B cell (primary cell): ENCODE measurements around the gene ABCD1. TPM values are rescaled to one million over a fixed set of nuclear protein-coding genes. Genes with fewer than 3 reads are reported as not detected.

ENCODE experiments used
- ATAC-seq: fragments of 200-7000 bp; cut with Tn5 transposase; one replicate; pipeline ENCODE4 v1.10.0; 2021; ENCODE audit warnings: low read depth, mild to moderate bottlenecking, moderate number of reproducible peaks, moderate library complexity
- CTCF ChIA-PET: fragments of 350-600 bp; sonication (Branson Sonifier 250); formaldehyde crosslinking; loops from one replicate; lab custom pipeline; 2021; ENCODE audit warnings: antibody characterized with exemption, inconsistent platforms; lab: Charles Lee
- POLR2A ChIA-PET: fragments of 350-600 bp; sonication (Branson Sonifier 250); formaldehyde crosslinking; loops from one replicate; lab custom pipeline; 2021; ENCODE audit warnings: antibody characterized with exemption; lab: Charles Lee
- DNase-seq: peaks from one replicate; pipeline ENCODE4 v3.0.0; 2013
- H2AFZ ChIP-seq: 2 replicates; pipeline ENCODE4 v1.6.1; 2012; ENCODE audit warnings: mild to moderate bottlenecking, low read depth, low read length; ENCODE audit not compliant: insufficient read depth, poor library complexity, severe bottlenecking
- H3K27ac ChIP-seq, 2 donors: 1 replicate in 1 of 2; 2 replicates in 1 of 2; pipeline ENCODE4 v1.5.1; 2012 to 2013; ENCODE audit warnings: low read length in 2 of 2, mild to moderate bottlenecking in 2 of 2, moderate library complexity in 1 of 2
- H3K27me3 ChIP-seq, 4 experiments: fragments of 200-600 bp in 1 of 4; sonication (generic) in 1 of 4; replicated peaks in 1 of 4; 1 replicate in 2 of 4; 2 replicates in 2 of 4; pipeline versions ENCODE4 v1.6.1 to v1.7.0; 2013 to 2016; ENCODE audit warnings: low read length in 3 of 4, mild to moderate bottlenecking in 2 of 4, mixed read lengths in 1 of 4, moderate library complexity in 1 of 4; ENCODE audit not compliant: insufficient read depth in 4 of 4, control insufficient read depth in 3 of 4; ENCODE audit errors: control extremely low read depth in 1 of 4
- H3K36me3 ChIP-seq, 2 experiments: replicated peaks in 1 of 2; 1 replicate in 1 of 2; 2 replicates in 1 of 2; pipeline versions ENCODE4 v1.6.1 to v1.7.1; 2013; ENCODE audit warnings: low read length in 1 of 2; ENCODE audit not compliant: insufficient read depth in 2 of 2, control insufficient read depth in 1 of 2; ENCODE audit errors: control extremely low read depth in 1 of 2, extremely low read depth in 1 of 2
- H3K4me1 ChIP-seq, 2 donors: fragments of 200-600 bp in 1 of 2; sonication (generic) in 1 of 2; 1 replicate in 1 of 2; 2 replicates in 1 of 2; pipeline versions ENCODE4 v1.5.1 to v1.6.1; 2013 to 2017; ENCODE audit warnings: low read length in 2 of 2; ENCODE audit not compliant: control insufficient read depth in 2 of 2, insufficient read depth in 2 of 2
- H3K4me2 ChIP-seq: replicated peaks from 2 replicates; pipeline ENCODE3; 2012; ENCODE audit warnings: mild to moderate bottlenecking, low read depth, low read length; ENCODE audit not compliant: poor library complexity, severe bottlenecking
- H3K4me3 ChIP-seq, 5 experiments: fragments of 200-600 bp in 1 of 5; sonication (generic) in 1 of 5; 1 replicate in 3 of 5; 2 replicates in 2 of 5; pipeline versions ENCODE4 v1.5.1 to v1.7.0; 2011 to 2016; ENCODE audit warnings: low read length in 4 of 5, mild to moderate bottlenecking in 4 of 5, low read depth in 2 of 5, control low read depth in 1 of 5, moderate library complexity in 1 of 5; ENCODE audit not compliant: insufficient read depth in 1 of 5; ENCODE audit errors: control extremely low read depth in 1 of 5, extremely low read depth in 1 of 5
- H3K79me2 ChIP-seq: fragments of 200-600 bp; sonication (generic); one replicate; pipeline ENCODE4 v1.6.0; 2016; ENCODE audit warnings: low read length; ENCODE audit not compliant: control insufficient read depth, insufficient read depth
- H3K9ac ChIP-seq: fragments of 200-600 bp; sonication (generic); 2 replicates; pipeline ENCODE4 v1.6.1; 2017; ENCODE audit warnings: mild to moderate bottlenecking, low read length, moderate library complexity
- H3K9me3 ChIP-seq, 3 donors: one replicate each; pipeline versions ENCODE4 v1.6.1 to v1.7.1; 2013; ENCODE audit warnings: low read length in 2 of 3; ENCODE audit not compliant: control insufficient read depth in 2 of 3, insufficient read depth in 1 of 3; ENCODE audit errors: control extremely low read depth in 1 of 3
- H4K20me1 ChIP-seq: 2 replicates; pipeline ENCODE4 v1.6.0; 2012; ENCODE audit warnings: mild to moderate bottlenecking, low read length; ENCODE audit not compliant: insufficient read depth, control insufficient read depth, poor library complexity, severe bottlenecking
- H3K27ac Mint-ChIP-seq: one replicate; pipeline ENCODE4 v1.8.0; 2021; ENCODE audit warnings: mixed read lengths
- H3K27me3 Mint-ChIP-seq: one replicate; pipeline ENCODE4 v1.8.0; 2021; ENCODE audit warnings: mixed read lengths
- H3K4me1 Mint-ChIP-seq: one replicate; pipeline ENCODE4 v1.8.0; 2021; ENCODE audit warnings: mixed read lengths
- H3K4me3 Mint-ChIP-seq: one replicate; pipeline ENCODE4 v1.8.0; 2021; ENCODE audit warnings: mixed read lengths
- H3K9me3 Mint-ChIP-seq: one replicate; pipeline ENCODE4 v1.8.0; 2022; ENCODE audit warnings: mixed read lengths; ENCODE audit not compliant: insufficient read depth
- EZH2 ChIP-seq: IDR thresholded peaks from 2 replicates; pipeline ENCODE4 v1.6.1; 2012; ENCODE audit warnings: borderline replicate concordance, low read depth, mild to moderate bottlenecking, moderate library complexity, low read length; ENCODE audit not compliant: insufficient read depth, poor library complexity, severe bottlenecking
- WGBS: methylation state at CpG from one replicate; pipeline ENCODE4 v1.1.5; 2013; ENCODE audit warnings: missing lambda C conversion rate; ENCODE audit not compliant: insufficient coverage; 5-methylcytosine and 5-hydroxymethylcytosine counted together
- intact Hi-C: fragments of 100-400 bp; cut with micrococcal nuclease; formaldehyde crosslinking; loops from one replicate; pipeline ENCODE4 v1.10.0; 2022
- polyA plus RNA-seq: library from polyadenylated mRNA; depleted of rRNA; stranded (reverse); fragments of >200 nt; gene quantifications from 2 replicates; pipeline ENCODE4 v1.2.3, GENCODE V29; 2012
- total RNA-seq, 2 donors: library from RNA; stranded (reverse); fragments of 120-200 nt in 1 of 2; gene quantifications; 1 replicate in 1 of 2; 2 replicates in 1 of 2; pipeline versions ENCODE4 v1.2.3 to v1.2.4, GENCODE V29; 2013 to 2022
- TF ChIP-seq, protein P1 (sequence below): fragments of 200-600 bp; IDR thresholded peaks from one replicate; pipeline ENCODE4 v1.8.0; 2022; ENCODE audit warnings: antibody characterized with exemption, mild to moderate bottlenecking

Gene ABCD1
- total and polyA plus RNA-seq, 2 donors (not counting 1 experiment from before 2014, with no cell fraction given): 9.7 to 12.2 TPM

DNA sequence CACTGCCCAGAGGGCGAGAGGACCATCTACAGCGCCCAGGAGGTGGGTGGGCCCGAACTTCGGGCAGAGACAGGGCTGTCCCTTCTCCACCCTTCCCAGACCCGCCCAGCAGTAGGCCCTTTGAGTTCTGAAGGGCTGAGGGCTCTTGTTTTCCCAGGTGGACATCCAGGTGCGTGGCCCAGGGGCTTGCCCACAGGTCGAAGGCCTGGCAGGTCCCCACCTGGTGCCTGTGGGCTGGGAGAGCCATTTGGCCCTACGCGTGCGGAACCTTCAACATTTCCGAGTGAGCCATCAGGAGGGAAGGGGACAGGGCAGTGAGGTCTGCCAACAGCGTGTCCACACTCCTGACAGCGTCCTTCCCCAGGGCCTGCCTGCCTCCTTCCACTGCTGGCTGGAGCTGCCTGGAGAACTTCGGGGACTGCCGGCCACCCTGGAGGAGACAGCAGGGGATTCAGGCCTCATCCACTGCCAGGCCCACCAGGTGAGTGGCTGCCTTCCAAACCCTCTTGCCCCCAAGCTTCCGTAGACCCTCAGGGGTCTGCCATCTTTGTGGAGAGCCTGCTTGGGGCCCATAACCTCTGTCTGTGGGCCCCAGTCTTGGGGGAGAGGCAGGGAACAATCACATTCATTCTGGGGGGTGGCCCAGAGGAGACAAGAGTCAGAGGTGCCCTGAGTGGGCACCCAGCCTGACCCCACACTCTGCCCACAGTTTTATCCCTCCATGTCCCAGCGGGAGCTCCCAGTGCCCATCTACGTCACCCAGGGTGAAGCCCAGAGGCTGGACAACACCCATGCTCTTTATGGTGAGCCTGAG is 46.2 kb downstream of the ABCD1 start:
- no peak for TF ChIP-seq EZH2
- TF ChIP-seq, protein P1, sequence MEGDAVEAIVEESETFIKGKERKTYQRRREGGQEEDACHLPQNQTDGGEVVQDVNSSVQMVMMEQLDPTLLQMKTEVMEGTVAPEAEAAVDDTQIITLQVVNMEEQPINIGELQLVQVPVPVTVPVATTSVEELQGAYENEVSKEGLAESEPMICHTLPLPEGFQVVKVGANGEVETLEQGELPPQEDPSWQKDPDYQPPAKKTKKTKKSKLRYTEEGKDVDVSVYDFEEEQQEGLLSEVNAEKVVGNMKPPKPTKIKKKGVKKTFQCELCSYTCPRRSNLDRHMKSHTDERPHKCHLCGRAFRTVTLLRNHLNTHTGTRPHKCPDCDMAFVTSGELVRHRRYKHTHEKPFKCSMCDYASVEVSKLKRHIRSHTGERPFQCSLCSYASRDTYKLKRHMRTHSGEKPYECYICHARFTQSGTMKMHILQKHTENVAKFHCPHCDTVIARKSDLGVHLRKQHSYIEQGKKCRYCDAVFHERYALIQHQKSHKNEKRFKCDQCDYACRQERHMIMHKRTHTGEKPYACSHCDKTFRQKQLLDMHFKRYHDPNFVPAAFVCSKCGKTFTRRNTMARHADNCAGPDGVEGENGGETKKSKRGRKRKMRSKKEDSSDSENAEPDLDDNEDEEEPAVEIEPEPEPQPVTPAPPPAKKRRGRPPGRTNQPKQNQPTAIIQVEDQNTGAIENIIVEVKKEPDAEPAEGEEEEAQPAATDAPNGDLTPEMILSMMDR: no peak
- intact Hi-C loops: no loop called here
- Mint-ChIP-seq H3K9me3 (no peaks in the 10 kb centered on the region), H3K4me3 (no peak overlapping the region), H3K27me3 (no peaks in the 10 kb centered on the region), H3K27ac (no peak overlapping the region), H3K4me1 (peaks cover 9% of the 10 kb centered on the region)
- peaks cover 0 to 9% of the 10 kb centered on the region in 2 donors for H3K4me1 ChIP-seq
- no peaks in the 10 kb centered on the region for H3K79me2 ChIP-seq
- no peak overlapping the region for H3K27ac ChIP-seq
- H3K9ac ChIP-seq: no peak overlapping the region
- ChIA-PET POLR2A (no interaction called here), CTCF (no interaction called here)
- WGBS: 95% methylated on average over 9 of the region's 18 CpGs
- no peaks in the 10 kb centered on the region for H3K27me3 ChIP-seq
- DNase-seq (no peak), ATAC-seq (no peak)
- H3K36me3 ChIP-seq: no peaks in the 10 kb centered on the region
- H4K20me1 ChIP-seq: no peaks in the 10 kb centered on the region
- no peaks in the 10 kb centered on the region for H3K9me3 ChIP-seq
- H3K4me2 ChIP-seq: no peak overlapping the region
- H3K4me3 ChIP-seq: no peak overlapping the region
- H2AFZ ChIP-seq: no peak overlapping the region

DNA sequence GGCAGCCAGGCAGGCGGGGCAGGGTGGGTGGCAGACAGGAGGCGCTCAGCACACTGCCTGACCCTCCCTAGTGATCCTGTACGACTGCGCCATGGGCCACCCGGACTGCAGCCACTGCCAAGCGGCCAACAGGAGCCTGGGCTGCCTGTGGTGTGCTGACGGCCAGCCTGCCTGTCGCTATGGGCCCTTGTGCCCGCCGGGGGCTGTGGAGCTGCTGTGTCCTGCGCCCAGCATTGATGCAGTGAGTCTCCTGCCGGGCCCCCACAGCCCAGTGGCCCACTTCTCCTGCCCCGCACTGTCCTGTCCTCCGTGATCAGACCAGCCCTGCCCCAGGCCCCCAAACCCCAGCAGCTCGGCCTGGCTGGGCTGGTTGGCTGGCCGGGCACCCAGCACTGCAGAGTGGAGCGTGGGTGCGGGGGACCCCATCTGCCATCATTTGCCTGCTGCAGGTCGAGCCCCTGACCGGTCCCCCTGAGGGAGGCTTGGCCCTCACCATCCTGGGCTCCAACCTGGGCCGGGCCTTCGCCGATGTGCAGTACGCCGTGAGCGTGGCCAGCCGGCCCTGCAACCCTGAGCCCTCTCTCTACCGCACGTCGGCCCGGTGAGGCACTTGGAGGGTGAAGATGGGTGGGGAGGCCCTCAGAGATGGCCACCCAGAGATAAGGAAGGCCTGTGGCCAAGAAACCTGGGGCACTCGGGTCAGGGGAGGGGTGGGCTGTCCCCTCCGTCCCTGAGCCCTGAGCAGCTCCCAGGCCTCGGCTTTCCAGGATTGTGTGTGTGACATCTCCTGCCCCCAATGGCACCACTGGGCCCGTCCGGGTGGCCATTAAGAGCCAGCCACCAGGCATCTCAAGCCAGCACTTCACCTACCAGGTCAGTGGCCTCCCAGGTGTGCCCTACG is 47.0 kb downstream of the ABCD1 start:
- no peaks in the 10 kb centered on the region for H3K9me3 ChIP-seq
- ChIA-PET POLR2A (no interaction called here), CTCF (no interaction called here)
- no peak overlapping the region for H3K4me2 ChIP-seq
- H3K36me3 ChIP-seq: no peaks in the 10 kb centered on the region
- Mint-ChIP-seq H3K4me3 (no peak overlapping the region), H3K27me3 (no peaks in the 10 kb centered on the region), H3K4me1 (peaks cover 4% of the 10 kb centered on the region), H3K9me3 (no peaks in the 10 kb centered on the region), H3K27ac (no peak overlapping the region)
- no peak overlapping the region for H3K9ac ChIP-seq
- peaks cover 0 to 4% of the 10 kb centered on the region in 2 donors for H3K4me1 ChIP-seq
- no peaks in the 10 kb centered on the region for H3K79me2 ChIP-seq
- H3K27me3 ChIP-seq: no peaks in the 10 kb centered on the region
- no peak for ATAC-seq
- no peak for TF ChIP-seq EZH2
- TF ChIP-seq, protein P1: no peak
- no peaks in the 10 kb centered on the region for H4K20me1 ChIP-seq
- no peak for DNase-seq
- WGBS: 92% methylated on average over 27 of the region's 37 CpGs
- H3K4me3 ChIP-seq: no peak overlapping the region
- no peak overlapping the region for H2AFZ ChIP-seq
- H3K27ac ChIP-seq: no peak overlapping the region
- intact Hi-C loops: no loop called here
